Omental fat pad (tissue), 4 donors: ENCODE measurements around the gene TBK1. TPM values are rescaled to one million over a fixed set of nuclear protein-coding genes. Genes with fewer than 3 reads are reported as not detected.

Experiments used
- ATAC-seq: fragments of 150-250 bp; one replicate; pipeline ENCODE4 v1.9.1; 2016; ENCODE audit warnings: mild to moderate bottlenecking, moderate library complexity; ENCODE audit not compliant: low FRiP score
- DNase-seq: peaks from one replicate; pipeline ENCODE4 v3.0.0-alpha.2; 2019; ENCODE audit warnings: low spot score
- CTCF ChIP-seq, 3 donors: fragments of 450-650 bp; IDR thresholded peaks; one replicate each; pipeline ENCODE4 v1.5.1; 2016 to 2017; ENCODE audit warnings: antibody characterized with exemption in 3 of 3, mild to moderate bottlenecking in 3 of 3, moderate library complexity in 2 of 3
- total RNA-seq, 4 donors: library from RNA; depleted of rRNA; stranded (reverse); fragments of >200 nt; gene quantifications; one replicate each; pipeline ENCODE4 v1.1.0, GENCODE V29; 2016

TBK1 gene
- total RNA-seq, 4 donors from 2014 or later: 20.4 to 33.9 (median 27.4) TPM

DNA sequence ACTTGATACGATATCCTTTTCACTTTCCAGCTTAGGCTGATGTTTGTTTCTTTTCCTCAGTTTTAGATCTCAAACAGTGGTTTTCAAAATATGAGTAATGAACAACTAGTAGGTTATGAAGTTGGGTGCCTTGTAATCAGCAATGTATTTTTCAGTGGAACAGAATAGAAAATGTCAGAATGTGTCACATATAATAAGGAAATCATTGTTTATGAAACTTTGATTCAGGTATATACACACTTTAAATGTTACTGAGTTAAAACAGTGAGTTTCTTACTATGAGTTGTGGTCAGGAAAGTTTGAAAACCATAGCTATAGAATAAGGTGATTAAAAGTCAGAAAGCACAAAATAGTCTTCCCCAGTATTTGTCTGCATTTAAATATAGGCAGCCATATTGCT is 39.8 kb downstream of the TBK1 start:
- ATAC-seq (no peak), DNase-seq (no peak)
- TF ChIP-seq CTCF (IDR thresholded peaks at IDR 0.05): no peak

DNA sequence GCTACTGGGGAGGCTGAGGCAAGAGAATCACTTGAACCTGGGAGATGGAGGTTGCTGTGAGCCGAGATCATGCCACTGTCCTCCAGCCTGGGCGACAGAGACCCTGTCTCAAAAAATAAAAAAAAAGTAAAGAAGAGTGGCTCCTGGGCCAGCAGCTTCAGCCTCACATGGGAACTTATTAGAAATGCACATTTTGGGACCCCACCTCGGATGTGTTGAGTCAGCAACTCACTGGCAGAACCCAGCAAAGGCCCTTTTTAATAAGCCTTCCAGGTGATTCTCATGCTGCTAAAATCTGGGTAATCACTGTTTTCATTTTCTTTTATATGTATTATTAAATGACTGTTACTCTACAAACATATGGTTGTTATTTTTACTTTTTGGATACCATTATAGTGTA is 41.6 kb downstream of the TBK1 start:
- DNase-seq (no peak), ATAC-seq (no peak)
- TF ChIP-seq CTCF (IDR thresholded peaks at IDR 0.05): no peak

- ATAC-seq: no peak
- DNase-seq: no peak
- no peak for TF ChIP-seq CTCF (IDR thresholded peaks at IDR 0.05)
Measured at GRCh38 chr12:64494998-64495729, 43.2 kb downstream of the TBK1 start.

GRCh38 chr12:64496839-64497400 is 45.0 kb downstream of the TBK1 start:
- ATAC-seq (no peak), DNase-seq (no peak)
- no peak for TF ChIP-seq CTCF (IDR thresholded peaks at IDR 0.05)

- DNase-seq (no peak), ATAC-seq (no peak)
Measured at GRCh38 chr12:64497484-64497883, 45.6 kb downstream of the TBK1 start.

GRCh38 chr12:64497903-64498302 is 46.0 kb downstream of the TBK1 start:
- DNase-seq (no peak), ATAC-seq (no peak)
- TF ChIP-seq CTCF (IDR thresholded peaks at IDR 0.05): no peak

More at GRCh38 chr12:64497484-64497883, 45.6 kb downstream of the TBK1 start:
- TF ChIP-seq CTCF (IDR thresholded peaks at IDR 0.05): no peak

GRCh38 chr12:64500394-64500793 is 48.5 kb downstream of the TBK1 start:
- DNase-seq: no peak
- no peak for ATAC-seq
- no peak for TF ChIP-seq CTCF (IDR thresholded peaks at IDR 0.05)
